K562 (cell line): Measurements from ENCODE around the gene ATP2A3.

ENCODE experiments used
- BRCA1 ChIP-seq, 2 experiments: fragments of 450-650 bp in 1 of 2; sonication (generic) in 1 of 2; formaldehyde crosslinking in 1 of 2; IDR thresholded peaks; 2 replicates each; pipeline versions ENCODE4 v1.5.0 to v1.6.1; 2017 to 2020; ENCODE audit warnings: mild to moderate bottlenecking in 1 of 2, missing genetic modification reagents in 1 of 2
- CTBP1 ChIP-seq: fragments of 450-650 bp; IDR thresholded peaks from 2 replicates; pipeline ENCODE4 v1.6.1; 2016; ENCODE audit warnings: borderline replicate concordance
- EZH2 ChIP-seq: IDR thresholded peaks from 2 replicates; pipeline ENCODE4 v1.6.1; 2012; ENCODE audit warnings: low read depth, mild to moderate bottlenecking, inconsistent platforms, low read length, borderline replicate concordance
- IFI16 ChIP-seq: fragments of 250-450 bp; sonication (Bioruptor Pico); IDR thresholded peaks from 2 replicates; pipeline ENCODE4 v2.1.2; 2022; ENCODE audit warnings: mild to moderate bottlenecking, inconsistent platforms
- MYBL2 ChIP-seq, 2 experiments: fragments of 450-650 bp in 1 of 2; sonication (generic) in 1 of 2; formaldehyde crosslinking in 1 of 2; IDR thresholded peaks; 2 replicates each; pipeline versions ENCODE4 v1.6.1 to v1.8.1; 2017 to 2022; ENCODE audit warnings: borderline replicate concordance in 1 of 2, inconsistent platforms in 1 of 2, low read depth in 1 of 2, mild to moderate bottlenecking in 1 of 2, missing genetic modification reagents in 1 of 2, moderate library complexity in 1 of 2
- NONO ChIP-seq, 2 experiments: fragments of 200-400 bp in 1 of 2; fragments of 450-650 bp in 1 of 2; formaldehyde crosslinking in 1 of 2; IDR thresholded peaks; 2 replicates each; pipeline ENCODE4 v1.6.1; 2017; ENCODE audit warnings: low read depth in 2 of 2, mild to moderate bottlenecking in 2 of 2, moderate library complexity in 2 of 2, low read length in 1 of 2
- ZC3H11A ChIP-seq: IDR thresholded peaks from 2 replicates; pipeline ENCODE4 v1.6.1; 2012; ENCODE audit warnings: low read depth, low read length, improper control_type of control experiment
- ZNF253 ChIP-seq: fragments of 250-450 bp; sonication (Bioruptor Pico); conservative IDR thresholded peaks from 2 replicates; pipeline ENCODE4 v1.6.1; 2021; ENCODE audit warnings: mild to moderate bottlenecking
- ZNF583 ChIP-seq: fragments of 250-450 bp; sonication (Bioruptor Pico); IDR thresholded peaks from 2 replicates; pipeline ENCODE4 v1.4.0; 2020
- TF ChIP-seq, protein P1 (sequence below), 3 experiments: IDR thresholded peaks in 2 of 3; conservative IDR thresholded peaks in 1 of 3; 2 replicates each; pipeline ENCODE4 v1.5.1; 2011 to 2012; ENCODE audit warnings: low read length in 3 of 3, mild to moderate bottlenecking in 3 of 3, control low read depth in 2 of 3, improper control_type of control experiment in 1 of 3, inconsistent platforms in 1 of 3, low read depth in 1 of 3, mixed read lengths in 1 of 3, moderate library complexity in 1 of 3; ENCODE audit not compliant: insufficient read depth in 2 of 3

- TF ChIP-seq MYBL2 (IDR thresholded peaks at IDR 0.05; ENCODE audit: low read depth): no peak
- no peak for TF ChIP-seq MYBL2 (CRISPR knock-in tag; IDR thresholded peaks at IDR 0.05; ENCODE audit: borderline replicate concordance)
- TF ChIP-seq, protein P1, sequence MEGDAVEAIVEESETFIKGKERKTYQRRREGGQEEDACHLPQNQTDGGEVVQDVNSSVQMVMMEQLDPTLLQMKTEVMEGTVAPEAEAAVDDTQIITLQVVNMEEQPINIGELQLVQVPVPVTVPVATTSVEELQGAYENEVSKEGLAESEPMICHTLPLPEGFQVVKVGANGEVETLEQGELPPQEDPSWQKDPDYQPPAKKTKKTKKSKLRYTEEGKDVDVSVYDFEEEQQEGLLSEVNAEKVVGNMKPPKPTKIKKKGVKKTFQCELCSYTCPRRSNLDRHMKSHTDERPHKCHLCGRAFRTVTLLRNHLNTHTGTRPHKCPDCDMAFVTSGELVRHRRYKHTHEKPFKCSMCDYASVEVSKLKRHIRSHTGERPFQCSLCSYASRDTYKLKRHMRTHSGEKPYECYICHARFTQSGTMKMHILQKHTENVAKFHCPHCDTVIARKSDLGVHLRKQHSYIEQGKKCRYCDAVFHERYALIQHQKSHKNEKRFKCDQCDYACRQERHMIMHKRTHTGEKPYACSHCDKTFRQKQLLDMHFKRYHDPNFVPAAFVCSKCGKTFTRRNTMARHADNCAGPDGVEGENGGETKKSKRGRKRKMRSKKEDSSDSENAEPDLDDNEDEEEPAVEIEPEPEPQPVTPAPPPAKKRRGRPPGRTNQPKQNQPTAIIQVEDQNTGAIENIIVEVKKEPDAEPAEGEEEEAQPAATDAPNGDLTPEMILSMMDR (IDR thresholded peaks at IDR 0.05 in 2 of 3, conservative IDR thresholded peaks at IDR 0.05 in 1 of 3; ENCODE audit: insufficient read depth in 2 of 3, low read depth in 1 of 3, low read length in 3 of 3): no peak
- TF ChIP-seq EZH2: no peak
- no peak for TF ChIP-seq NONO (IDR thresholded peaks at IDR 0.05; ENCODE audit: low read depth in 2 of 2, low read length in 1 of 2)
- TF ChIP-seq BRCA1 (IDR thresholded peaks at IDR 0.05): no peak
- no peak for TF ChIP-seq BRCA1 (CRISPR knock-in tag; IDR thresholded peaks at IDR 0.05)
- no peak for TF ChIP-seq ZNF583 (CRISPR knock-in tag)
- no peak for TF ChIP-seq ZC3H11A
- TF ChIP-seq CTBP1: no peak
- TF ChIP-seq IFI16 (CRISPR knock-in tag): no peak
- TF ChIP-seq ZNF253: no peak
Measured at GRCh38 chr17:3957735-3958599, 6.3 kb downstream of the ATP2A3 start.
